Measurements from ENCODE around the gene TMCC3.
"Not testable (repeated sequence)": the region's sequence is repeated elsewhere in the genome, so short reads cannot be mapped to it uniquely, and the experiment has no call there.

Gene TMCC3

DNA sequence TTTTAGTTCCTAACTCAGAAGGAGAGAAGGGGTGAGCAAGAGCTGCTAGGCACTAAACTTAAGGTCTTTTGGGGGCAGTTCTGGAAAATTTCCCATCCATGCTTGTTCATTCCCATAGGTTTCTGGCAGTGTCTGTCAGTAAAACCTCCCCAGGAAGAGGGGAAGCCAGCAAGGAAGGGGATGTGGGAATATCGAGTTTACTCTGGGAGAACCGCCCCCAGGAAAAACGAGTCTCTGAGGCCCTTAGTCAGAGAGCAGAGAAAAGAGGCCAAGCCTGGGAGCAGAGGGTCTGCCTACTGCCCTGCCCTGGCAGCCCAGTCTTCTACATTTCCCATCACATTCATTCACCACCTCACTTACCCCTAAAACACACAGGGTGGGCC, 55.9 kb downstream of the TMCC3 start:
- Mint-ChIP-seq H3K27ac (no peak overlapping the region), H3K4me1 (ENCODE audit: low read depth) (peaks cover 6% of the 10 kb centered on the region), H3K36me3 (ENCODE audit: low read depth) (no peaks in the 10 kb centered on the region), H3K27me3 (peaks cover 5% of the 10 kb centered on the region), H3K9me3 (no peaks in the 10 kb centered on the region), H3K4me3 (no peak overlapping the region)
- intact Hi-C loops (cut with micrococcal nuclease), result no loop called here

DNA sequence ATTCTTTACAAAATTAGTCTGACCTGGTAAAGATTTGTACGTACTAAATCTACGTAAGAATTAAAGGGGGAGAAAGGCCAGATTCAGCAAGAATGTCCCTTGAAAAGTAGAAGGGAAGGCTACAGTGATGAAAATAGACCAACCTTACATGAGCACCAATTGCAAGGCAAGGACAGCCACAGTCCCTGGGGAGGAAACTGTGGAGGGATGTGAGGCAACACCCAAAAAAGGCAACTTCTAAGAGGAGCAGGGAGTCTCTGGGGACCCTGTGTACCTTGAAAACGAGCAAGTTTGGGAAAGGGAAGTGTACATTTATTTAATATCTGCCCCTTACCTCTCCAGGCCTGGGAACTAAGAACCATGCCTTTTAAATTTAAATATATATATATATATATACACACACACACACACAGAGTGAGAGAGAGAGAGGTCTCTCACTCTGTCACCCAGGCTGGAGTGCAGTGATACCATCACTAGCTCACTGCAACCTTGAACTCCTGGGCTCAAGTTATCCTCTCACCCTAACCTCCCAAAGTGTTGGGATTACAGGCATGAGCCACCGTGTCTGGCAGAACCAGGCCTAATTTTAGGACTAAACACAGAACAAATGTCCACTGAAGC, 56.4 kb downstream of the TMCC3 start:
- H3K4me3 Mint-ChIP-seq, result no peak overlapping the region
- no peaks in the 10 kb centered on the region for H3K9me3 Mint-ChIP-seq
- peaks cover 5% of the 10 kb centered on the region for H3K27me3 Mint-ChIP-seq
- intact Hi-C loops (cut with micrococcal nuclease), result no loop called here
- H3K27ac Mint-ChIP-seq, result no peak overlapping the region
- H3K36me3 Mint-ChIP-seq (ENCODE audit: low read depth), result no peaks in the 10 kb centered on the region
- peaks cover 6% of the 10 kb centered on the region for H3K4me1 Mint-ChIP-seq (ENCODE audit: low read depth)

DNA sequence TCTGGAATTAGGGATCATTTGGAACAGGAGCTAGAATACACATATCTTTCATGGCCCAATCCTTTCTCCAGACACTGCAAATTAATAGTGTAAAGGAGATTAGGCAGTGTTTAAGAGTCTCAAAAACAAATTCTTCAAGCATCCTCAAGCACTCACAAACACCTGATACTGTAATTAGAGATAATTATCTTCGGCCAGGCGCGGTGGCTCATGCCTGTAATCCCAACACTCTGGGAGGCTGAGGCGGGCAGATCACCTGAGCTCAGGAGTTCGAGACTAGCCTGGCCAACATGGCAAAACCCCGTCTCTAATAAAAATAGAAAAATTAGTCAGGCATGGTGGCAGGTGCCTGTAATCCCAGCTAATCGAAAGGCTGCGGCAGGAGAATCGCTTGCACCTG, 57.6 kb downstream of the TMCC3 start:
- intact Hi-C loops (cut with micrococcal nuclease); H3K36me3 Mint-ChIP-seq (ENCODE audit: low read depth); H3K27me3 Mint-ChIP-seq; H3K4me1 Mint-ChIP-seq (ENCODE audit: low read depth); H3K4me3 Mint-ChIP-seq; H3K9me3 Mint-ChIP-seq; H3K27ac Mint-ChIP-seq: not testable (repeated sequence)

DNA sequence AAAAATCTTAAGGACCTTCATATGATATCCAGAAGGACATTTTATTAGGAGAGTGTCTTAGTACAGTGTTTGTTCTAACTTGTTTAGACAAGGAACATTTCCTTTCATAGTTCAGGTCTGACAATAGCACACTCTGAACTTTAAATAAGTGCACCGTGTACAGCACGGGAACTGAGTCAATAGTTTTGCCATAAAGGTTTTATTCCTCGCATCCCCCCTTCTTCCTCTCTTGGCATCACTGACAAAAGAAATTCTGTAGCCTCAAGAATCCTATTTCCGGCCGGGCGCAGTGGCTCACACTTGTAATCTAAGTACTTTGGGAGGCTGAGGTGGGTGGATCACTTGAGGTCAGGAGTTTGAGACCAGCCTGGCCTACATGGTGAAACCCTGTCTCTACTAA, 58.3 kb downstream of the TMCC3 start:
- Mint-ChIP-seq H3K4me3 (no peak overlapping the region), H3K9me3 (no peaks in the 10 kb centered on the region), H3K4me1 (ENCODE audit: low read depth) (peaks cover 6% of the 10 kb centered on the region), H3K36me3 (ENCODE audit: low read depth) (no peaks in the 10 kb centered on the region), H3K27me3 (peaks cover 2% of the 10 kb centered on the region), H3K27ac (no peak overlapping the region)
- intact Hi-C loops (cut with micrococcal nuclease), result no loop called here

DNA sequence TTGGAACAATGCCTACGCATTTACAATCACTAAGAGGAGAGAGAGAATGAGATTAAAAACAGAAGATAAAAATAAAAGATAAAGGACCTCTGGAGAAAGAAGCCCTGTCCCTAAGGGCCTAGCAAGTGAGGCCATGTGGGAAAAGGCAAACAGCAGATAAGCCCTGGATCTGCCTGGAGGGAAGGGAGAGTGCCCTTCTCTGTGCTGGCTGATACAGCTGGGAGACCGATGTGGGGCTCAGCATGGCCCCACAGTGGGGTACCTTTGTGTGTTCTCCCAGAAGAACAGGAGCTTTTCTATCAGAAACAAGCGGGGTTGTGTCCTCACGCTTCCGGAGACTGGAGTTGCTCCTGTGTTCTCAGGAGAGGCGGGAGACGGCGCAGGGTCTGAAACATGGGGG, 59.9 kb downstream of the TMCC3 start:
- no peaks in the 10 kb centered on the region for H3K9me3 Mint-ChIP-seq
- no peaks in the 10 kb centered on the region for H3K36me3 Mint-ChIP-seq (ENCODE audit: low read depth)
- no peak overlapping the region for H3K27ac Mint-ChIP-seq
- no peak overlapping the region for H3K4me3 Mint-ChIP-seq
- H3K4me1 Mint-ChIP-seq (ENCODE audit: low read depth), result peaks cover 6% of the 10 kb centered on the region
- intact Hi-C loops (cut with micrococcal nuclease), result no loop called here
- peaks cover 2% of the 10 kb centered on the region for H3K27me3 Mint-ChIP-seq

DNA sequence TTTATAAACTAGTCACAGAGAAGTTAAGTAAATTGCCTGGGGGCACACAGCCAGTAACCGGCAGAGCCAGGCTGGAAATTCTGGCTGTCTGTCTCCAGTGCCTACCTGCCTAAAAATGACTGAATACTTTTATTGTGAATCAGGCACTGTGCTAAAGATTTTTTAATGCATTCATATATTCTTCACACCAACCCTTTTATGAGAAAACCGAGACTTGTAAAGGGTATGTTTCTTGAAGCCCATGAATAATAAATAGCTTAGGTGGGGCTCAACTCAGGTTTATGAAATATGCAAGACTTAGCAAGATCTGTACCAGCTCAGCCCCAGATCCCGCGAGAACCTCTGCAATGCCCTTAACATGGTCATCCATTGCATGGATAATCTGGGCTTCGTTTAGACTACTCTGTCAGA, 60.8 kb downstream of the TMCC3 start:
- no peak overlapping the region for H3K27ac Mint-ChIP-seq
- H3K36me3 Mint-ChIP-seq (ENCODE audit: low read depth), result no peaks in the 10 kb centered on the region
- H3K4me1 Mint-ChIP-seq (ENCODE audit: low read depth), result peaks cover 6% of the 10 kb centered on the region
- peaks cover 2% of the 10 kb centered on the region for H3K27me3 Mint-ChIP-seq
- H3K9me3 Mint-ChIP-seq, result no peaks in the 10 kb centered on the region
- intact Hi-C loops (cut with micrococcal nuclease), result no loop called here
- H3K4me3 Mint-ChIP-seq, result no peak overlapping the region

DNA sequence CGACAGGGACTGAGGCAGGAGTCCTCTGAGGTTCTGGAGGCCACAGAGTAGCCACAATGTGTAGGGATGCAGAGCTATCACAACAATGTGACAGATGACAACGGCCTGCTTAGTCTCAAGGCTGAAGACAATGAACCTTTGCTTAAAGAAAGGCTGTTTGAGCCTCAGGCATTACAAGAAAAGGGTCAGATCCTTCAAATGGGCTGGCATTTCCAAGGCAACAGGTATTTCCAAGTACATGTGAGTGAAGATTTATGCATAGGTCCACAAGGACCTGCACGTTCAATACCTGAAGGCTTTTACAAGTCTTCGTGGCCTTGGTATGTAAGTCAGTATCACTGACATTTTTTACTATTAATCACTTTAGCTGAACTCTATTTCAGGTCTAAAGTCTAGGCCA, 62.0 kb downstream of the TMCC3 start:
- Mint-ChIP-seq H3K27me3 (peaks cover 2% of the 10 kb centered on the region), H3K4me1 (ENCODE audit: low read depth) (peaks cover 5% of the 10 kb centered on the region), H3K4me3 (no peak overlapping the region), H3K27ac (no peak overlapping the region), H3K9me3 (no peaks in the 10 kb centered on the region), H3K36me3 (ENCODE audit: low read depth) (no peaks in the 10 kb centered on the region)
- intact Hi-C loops (cut with micrococcal nuclease), result no loop called here

DNA sequence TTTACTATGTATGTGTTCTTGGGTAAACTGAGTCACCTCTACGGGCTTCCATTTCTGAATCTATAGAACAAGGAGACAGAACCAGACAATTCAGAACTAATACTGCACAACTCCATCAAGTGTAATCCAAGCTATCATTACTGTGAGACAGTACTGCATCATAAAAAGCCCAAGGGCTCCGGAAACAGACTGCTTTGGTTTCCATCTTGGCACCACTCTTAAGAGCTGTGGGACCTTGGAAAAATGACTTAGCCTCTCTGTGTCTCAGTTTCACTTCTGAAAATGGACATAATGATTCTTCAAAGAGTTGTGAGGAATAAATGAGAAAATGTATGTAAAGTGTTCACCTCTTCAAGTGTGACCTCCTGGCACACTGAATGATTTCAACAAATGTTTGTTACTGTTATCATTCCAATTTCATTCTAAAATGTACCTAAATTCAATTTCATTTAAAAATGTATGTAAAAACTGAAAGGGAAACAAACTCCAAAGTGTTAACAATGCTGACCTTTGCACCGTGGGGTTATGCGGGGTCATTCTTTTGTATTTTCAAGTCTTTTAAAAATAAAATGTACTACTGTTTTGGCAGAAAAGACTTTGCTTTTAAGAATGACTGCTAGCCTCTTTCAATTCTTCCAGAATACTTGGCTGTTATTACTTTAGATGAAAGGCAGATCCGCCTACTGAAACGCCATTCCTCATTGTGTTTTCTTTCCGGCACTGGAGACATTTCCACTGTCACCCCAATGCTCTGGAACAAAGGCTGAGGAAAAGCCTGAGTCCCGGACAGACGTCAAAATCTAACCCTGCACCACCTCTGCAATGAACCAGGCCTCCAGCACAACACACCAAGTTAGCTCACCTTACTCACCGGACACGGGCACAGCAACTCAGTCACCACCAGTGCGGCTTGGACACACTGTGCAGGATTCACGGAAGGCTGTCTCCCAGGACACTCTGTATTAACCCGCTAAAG, 62.8 kb downstream of the TMCC3 start:
- intact Hi-C loops (cut with micrococcal nuclease), result no loop called here
- no peak overlapping the region for H3K4me3 Mint-ChIP-seq
- H3K36me3 Mint-ChIP-seq (ENCODE audit: low read depth), result no peaks in the 10 kb centered on the region
- H3K27me3 Mint-ChIP-seq, result no peaks in the 10 kb centered on the region
- H3K4me1 Mint-ChIP-seq (ENCODE audit: low read depth), result no peaks in the 10 kb centered on the region
- H3K27ac Mint-ChIP-seq, result no peak overlapping the region
- no peaks in the 10 kb centered on the region for H3K9me3 Mint-ChIP-seq

DNA sequence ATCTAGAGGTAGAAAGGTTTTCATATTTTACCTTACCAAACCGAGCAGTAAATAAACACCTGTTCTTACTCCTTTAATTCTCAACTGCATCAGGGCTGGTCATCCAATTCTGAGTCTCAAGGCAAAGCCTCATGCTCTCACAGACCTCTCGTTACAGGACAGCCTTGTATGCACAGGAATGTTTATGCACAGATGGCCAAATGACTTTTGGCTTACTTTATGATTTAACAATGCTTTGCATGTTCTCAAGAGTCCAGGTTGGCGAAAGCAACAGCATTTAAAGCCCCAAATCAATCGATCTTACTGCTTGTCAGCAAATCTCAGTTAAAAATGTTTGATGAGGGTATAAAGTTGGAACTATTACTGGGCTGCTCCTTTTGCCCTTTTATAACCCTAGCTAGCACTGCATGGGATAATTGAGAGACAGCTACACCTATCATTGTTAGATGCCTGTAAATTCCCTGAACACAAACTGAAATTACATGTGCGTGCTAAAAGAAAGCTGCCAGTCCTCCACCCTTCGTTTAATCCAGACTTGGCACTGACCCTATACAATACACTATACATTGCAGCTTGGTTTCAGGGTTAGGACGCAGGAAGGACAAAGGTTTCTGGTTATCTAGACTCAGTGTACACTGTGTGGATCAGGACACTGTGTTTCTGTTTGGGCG, 63.6 kb downstream of the TMCC3 start:
- no peak overlapping the region for H3K4me3 Mint-ChIP-seq
- intact Hi-C loops (cut with micrococcal nuclease), result no loop called here
- no peaks in the 10 kb centered on the region for H3K9me3 Mint-ChIP-seq
- no peaks in the 10 kb centered on the region for H3K27me3 Mint-ChIP-seq
- no peaks in the 10 kb centered on the region for H3K4me1 Mint-ChIP-seq (ENCODE audit: low read depth)
- no peak overlapping the region for H3K27ac Mint-ChIP-seq
- H3K36me3 Mint-ChIP-seq (ENCODE audit: low read depth), result peaks cover 2% of the 10 kb centered on the region

DNA sequence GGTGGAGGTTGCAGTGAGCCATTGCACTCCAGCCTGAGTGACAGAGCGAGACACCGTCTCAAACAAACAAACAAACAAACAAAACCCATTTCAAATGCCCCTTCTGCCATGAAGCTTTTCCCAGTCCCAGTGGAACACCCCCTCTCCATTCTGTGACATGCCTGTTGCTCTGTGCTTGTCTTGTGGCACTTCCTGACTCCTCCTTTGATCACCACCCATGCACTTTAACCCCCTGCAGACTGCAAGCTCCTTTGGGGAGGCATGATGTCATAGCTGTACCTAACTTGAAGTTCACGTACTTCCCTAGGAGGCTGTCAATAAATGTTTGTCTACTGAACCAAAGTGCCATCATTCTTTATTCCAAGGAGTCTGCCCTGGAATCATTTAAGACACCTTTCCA, 64.7 kb downstream of the TMCC3 start:
- H3K27ac Mint-ChIP-seq, result no peak overlapping the region

DNA sequence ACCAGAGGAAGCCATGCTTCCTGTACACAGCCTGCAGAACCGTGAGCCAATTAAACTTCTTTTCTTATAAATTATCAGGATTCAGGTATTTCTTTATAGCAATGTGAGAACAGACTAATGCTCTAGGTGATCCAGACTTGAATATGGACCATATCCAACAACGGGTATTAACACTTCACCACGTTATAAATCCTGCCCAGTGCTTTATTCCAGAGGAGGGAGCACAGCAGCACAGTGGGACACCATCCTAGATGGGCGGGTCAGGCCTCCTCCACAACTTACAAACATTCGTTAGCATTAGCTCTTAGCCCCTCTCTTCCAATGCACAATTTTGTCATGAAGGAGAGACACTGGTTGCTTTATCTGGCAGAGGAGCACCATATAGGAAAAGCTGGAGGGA, 66.0 kb downstream of the TMCC3 start:
- H3K4me1 Mint-ChIP-seq (ENCODE audit: low read depth), result no peaks in the 10 kb centered on the region

More for the DNA sequence above, 64.7 kb downstream of the TMCC3 start:
- Mint-ChIP-seq H3K4me3 (no peak overlapping the region), H3K36me3 (ENCODE audit: low read depth) (peaks cover 6% of the 10 kb centered on the region), H3K27me3 (no peaks in the 10 kb centered on the region), H3K4me1 (ENCODE audit: low read depth) (no peaks in the 10 kb centered on the region), H3K9me3 (no peaks in the 10 kb centered on the region)
- intact Hi-C loops (cut with micrococcal nuclease), result no loop called here

DNA sequence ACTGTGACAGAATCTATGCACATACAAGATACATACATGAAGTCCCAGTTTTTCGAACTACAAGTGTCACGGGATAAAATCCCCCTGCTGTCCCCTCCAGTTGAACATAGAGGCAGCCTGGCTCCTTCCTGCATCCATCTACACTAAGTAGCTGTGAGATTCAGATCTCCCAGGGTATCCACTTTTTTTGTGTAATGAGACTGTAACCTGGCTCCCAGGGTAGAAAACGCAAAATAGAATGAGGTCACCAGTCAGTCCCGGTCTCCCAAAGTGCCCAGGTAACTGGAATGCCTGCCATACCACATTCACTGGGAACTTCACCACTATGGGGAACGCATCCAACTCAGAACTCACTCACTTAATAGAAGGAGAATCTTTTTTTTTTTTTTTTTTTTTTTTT, 67.8 kb downstream of the TMCC3 start:
- peaks cover 6% of the 10 kb centered on the region for H3K36me3 Mint-ChIP-seq (ENCODE audit: low read depth)
- H3K27me3 Mint-ChIP-seq, result peaks cover 1% of the 10 kb centered on the region
- no peaks in the 10 kb centered on the region for H3K9me3 Mint-ChIP-seq
- intact Hi-C loops (cut with micrococcal nuclease), result no loop called here
- H3K27ac Mint-ChIP-seq, result no peak overlapping the region
- no peak overlapping the region for H3K4me3 Mint-ChIP-seq
- H3K4me1 Mint-ChIP-seq (ENCODE audit: low read depth), result no peaks in the 10 kb centered on the region

More for the DNA sequence above, 66.0 kb downstream of the TMCC3 start:
- H3K27me3 Mint-ChIP-seq, result peaks cover 1% of the 10 kb centered on the region
- no peaks in the 10 kb centered on the region for H3K9me3 Mint-ChIP-seq
- intact Hi-C loops (cut with micrococcal nuclease), result no loop called here
- no peak overlapping the region for H3K27ac Mint-ChIP-seq
- no peak overlapping the region for H3K4me3 Mint-ChIP-seq
- H3K36me3 Mint-ChIP-seq (ENCODE audit: low read depth), result peaks cover 6% of the 10 kb centered on the region

DNA sequence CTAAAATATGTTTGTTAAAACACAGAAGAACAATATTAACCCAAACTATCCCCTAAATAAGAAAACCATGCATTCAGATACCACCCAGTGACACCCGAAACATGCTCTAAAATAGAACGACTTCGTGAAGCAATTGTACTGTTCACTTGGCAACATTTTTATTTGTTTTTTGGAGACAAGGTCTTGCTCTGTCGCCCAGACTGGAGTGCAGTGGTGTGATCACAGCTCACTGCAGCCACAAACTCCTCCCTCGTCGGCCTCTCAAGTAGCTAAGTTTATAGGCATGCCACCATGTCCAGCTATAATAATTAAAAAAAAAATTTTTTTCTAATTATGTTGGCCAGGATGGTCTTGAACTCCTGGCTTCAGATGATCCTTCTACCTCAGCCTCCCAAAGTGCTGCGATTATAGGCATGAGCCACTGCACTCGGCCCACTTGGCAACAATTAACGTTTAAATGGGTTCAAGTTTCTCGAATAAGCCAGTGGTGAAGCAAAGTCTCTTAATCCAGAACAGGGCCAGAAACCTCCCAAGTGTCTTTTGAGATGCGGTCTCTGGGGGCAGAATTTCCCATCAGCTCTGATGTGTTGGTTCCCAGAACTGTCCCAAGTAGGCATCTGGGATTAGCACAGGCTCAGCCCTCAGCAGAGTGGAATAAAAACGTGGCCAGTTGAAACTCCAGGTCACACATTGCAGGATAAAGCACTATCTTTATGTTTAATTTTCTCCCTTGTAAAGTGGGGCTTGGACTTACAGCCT, 74.5 kb downstream of the TMCC3 start:
- Mint-ChIP-seq H3K36me3 (ENCODE audit: low read depth) (no peaks in the 10 kb centered on the region), H3K9me3 (no peaks in the 10 kb centered on the region), H3K27me3 (peaks cover 1% of the 10 kb centered on the region), H3K4me3 (no peak overlapping the region), H3K4me1 (ENCODE audit: low read depth) (no peaks in the 10 kb centered on the region), H3K27ac (no peak overlapping the region)
- intact Hi-C loops (cut with micrococcal nuclease), result no loop called here

DNA sequence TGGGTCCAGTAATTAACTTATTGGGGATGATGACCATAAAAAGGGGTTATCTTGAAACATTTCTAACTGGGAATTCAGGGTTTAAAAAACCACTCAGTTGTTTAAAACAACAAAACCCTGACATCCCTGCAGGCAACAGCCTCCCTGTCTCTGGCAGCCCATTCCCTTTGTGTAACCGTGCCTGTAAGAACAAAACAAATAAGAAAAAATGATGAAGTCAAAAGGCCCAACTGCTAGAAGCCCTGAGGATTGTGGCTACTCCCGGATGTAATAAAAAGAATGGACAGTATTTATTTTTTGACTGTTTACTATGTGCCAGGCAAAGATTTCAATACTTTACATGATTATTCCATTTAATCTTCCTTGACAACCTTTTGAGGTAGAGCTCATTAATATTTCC, 75.3 kb downstream of the TMCC3 start:
- intact Hi-C loops (cut with micrococcal nuclease), result no loop called here
- no peak overlapping the region for H3K4me3 Mint-ChIP-seq
- no peak overlapping the region for H3K27ac Mint-ChIP-seq
- no peaks in the 10 kb centered on the region for H3K36me3 Mint-ChIP-seq (ENCODE audit: low read depth)
- H3K4me1 Mint-ChIP-seq (ENCODE audit: low read depth), result no peaks in the 10 kb centered on the region
- H3K27me3 Mint-ChIP-seq, result no peaks in the 10 kb centered on the region
- H3K9me3 Mint-ChIP-seq, result no peaks in the 10 kb centered on the region
